ENCODE data around the gene CDH23.

The CDH23 gene

DNA sequence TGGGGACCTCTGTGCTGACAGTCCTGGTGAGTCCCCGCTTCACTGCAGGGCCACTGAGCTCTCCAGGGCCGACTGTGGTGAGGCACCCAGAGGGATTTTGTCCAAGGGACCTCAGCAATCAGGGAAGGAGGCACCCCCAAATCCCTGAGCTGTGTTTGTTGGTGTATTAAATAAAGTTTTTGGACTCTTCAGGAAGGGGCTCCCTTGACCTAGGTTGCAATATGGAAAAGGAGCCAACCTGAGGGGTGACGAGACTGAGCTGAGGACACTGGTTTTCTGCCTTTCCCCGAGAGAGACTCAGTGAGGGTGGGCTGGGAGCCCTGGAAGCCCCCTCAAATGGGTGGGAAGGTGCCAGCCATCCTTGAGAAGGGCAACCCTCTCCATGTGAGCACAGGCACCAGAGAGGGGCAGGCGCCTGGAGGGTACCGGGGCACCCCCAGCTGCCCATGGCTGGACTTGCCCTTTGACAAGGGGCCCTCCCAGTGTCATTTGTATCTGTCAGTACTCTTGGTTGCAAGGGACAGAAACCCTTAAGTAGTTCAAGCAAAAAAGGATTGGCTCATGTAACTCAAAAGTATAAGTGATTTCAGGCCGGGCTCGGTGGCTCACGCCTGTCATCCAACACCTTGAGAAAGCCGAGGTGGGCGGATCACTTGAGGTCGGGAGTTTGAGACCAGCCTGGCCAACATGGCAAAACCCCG lies 250.0 kb downstream of the CDH23 start:
- TF ChIP-seq SIN3A (IDR thresholded peaks at IDR 0.05; ENCODE audit: borderline replicate concordance, insufficient read depth, low read length) (no peak), TAF1 (IDR thresholded peaks at IDR 0.05; ENCODE audit: borderline replicate concordance, insufficient read depth, low read length) (no peak), FOXP2 (optimal IDR thresholded peaks at IDR 0.05; ENCODE audit: borderline replicate concordance, extremely low read depth, extremely low read length, insufficient read depth) (no peak), POLR2AphosphoS5 (IDR thresholded peaks at IDR 0.05; ENCODE audit: low read depth, low read length) (no peak)
- TF ChIP-seq, protein P1, sequence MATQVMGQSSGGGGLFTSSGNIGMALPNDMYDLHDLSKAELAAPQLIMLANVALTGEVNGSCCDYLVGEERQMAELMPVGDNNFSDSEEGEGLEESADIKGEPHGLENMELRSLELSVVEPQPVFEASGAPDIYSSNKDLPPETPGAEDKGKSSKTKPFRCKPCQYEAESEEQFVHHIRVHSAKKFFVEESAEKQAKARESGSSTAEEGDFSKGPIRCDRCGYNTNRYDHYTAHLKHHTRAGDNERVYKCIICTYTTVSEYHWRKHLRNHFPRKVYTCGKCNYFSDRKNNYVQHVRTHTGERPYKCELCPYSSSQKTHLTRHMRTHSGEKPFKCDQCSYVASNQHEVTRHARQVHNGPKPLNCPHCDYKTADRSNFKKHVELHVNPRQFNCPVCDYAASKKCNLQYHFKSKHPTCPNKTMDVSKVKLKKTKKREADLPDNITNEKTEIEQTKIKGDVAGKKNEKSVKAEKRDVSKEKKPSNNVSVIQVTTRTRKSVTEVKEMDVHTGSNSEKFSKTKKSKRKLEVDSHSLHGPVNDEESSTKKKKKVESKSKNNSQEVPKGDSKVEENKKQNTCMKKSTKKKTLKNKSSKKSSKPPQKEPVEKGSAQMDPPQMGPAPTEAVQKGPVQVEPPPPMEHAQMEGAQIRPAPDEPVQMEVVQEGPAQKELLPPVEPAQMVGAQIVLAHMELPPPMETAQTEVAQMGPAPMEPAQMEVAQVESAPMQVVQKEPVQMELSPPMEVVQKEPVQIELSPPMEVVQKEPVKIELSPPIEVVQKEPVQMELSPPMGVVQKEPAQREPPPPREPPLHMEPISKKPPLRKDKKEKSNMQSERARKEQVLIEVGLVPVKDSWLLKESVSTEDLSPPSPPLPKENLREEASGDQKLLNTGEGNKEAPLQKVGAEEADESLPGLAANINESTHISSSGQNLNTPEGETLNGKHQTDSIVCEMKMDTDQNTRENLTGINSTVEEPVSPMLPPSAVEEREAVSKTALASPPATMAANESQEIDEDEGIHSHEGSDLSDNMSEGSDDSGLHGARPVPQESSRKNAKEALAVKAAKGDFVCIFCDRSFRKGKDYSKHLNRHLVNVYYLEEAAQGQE (IDR thresholded peaks at IDR 0.05; ENCODE audit: insufficient read depth in 1 of 2, low read depth in 2 of 2, low read length in 2 of 2) = no peak

- no peak for TF ChIP-seq TAF1 (IDR thresholded peaks at IDR 0.05; ENCODE audit: borderline replicate concordance, insufficient read depth, low read length)
- TF ChIP-seq POLR2AphosphoS5 (IDR thresholded peaks at IDR 0.05; ENCODE audit: low read depth, low read length) = no peak
- TF ChIP-seq, protein P1 (IDR thresholded peaks at IDR 0.05; ENCODE audit: insufficient read depth in 1 of 2, low read depth in 2 of 2, low read length in 2 of 2) = no peak
- TF ChIP-seq FOXP2 (optimal IDR thresholded peaks at IDR 0.05; ENCODE audit: borderline replicate concordance, extremely low read depth, extremely low read length, insufficient read depth) = no peak
- no peak for TF ChIP-seq SIN3A (IDR thresholded peaks at IDR 0.05; ENCODE audit: borderline replicate concordance, insufficient read depth, low read length)
Measured at GRCh38 chr10:71647526-71648253, 251.0 kb downstream of the CDH23 start.

- TF ChIP-seq, protein P1 (IDR thresholded peaks at IDR 0.05; ENCODE audit: insufficient read depth in 1 of 2, low read depth in 2 of 2, low read length in 2 of 2) = no peak
- TF ChIP-seq POLR2AphosphoS5 (IDR thresholded peaks at IDR 0.05; ENCODE audit: low read depth, low read length) (no peak), FOXP2 (optimal IDR thresholded peaks at IDR 0.05; ENCODE audit: borderline replicate concordance, extremely low read depth, extremely low read length, insufficient read depth) (no peak), SIN3A (IDR thresholded peaks at IDR 0.05; ENCODE audit: borderline replicate concordance, insufficient read depth, low read length) (no peak), TAF1 (IDR thresholded peaks at IDR 0.05; ENCODE audit: borderline replicate concordance, insufficient read depth, low read length) (no peak)
Measured at GRCh38 chr10:71648254-71648932, 251.7 kb downstream of the CDH23 start.

DNA sequence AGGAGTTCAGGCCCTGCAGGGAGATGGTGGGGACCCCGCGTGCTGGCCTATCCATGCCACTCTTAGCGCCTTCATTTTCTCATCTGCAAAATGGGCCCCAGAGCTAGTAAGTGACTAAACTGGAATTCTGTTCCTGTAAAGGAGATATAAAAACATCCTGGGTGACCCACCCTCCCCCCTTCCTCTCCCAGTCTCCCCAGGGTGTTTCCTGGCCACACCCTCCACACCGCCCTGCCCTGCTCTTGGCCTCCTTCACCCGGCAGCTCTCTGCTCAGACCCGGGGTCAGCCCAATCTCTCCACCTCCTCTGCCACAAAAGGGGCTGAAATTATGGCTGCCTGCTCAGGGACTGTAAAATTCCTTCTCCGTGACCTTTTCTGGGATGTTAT lies 252.2 kb downstream of the CDH23 start:
- TF ChIP-seq TAF1 (IDR thresholded peaks at IDR 0.05; ENCODE audit: borderline replicate concordance, insufficient read depth, low read length) (no peak), POLR2AphosphoS5 (IDR thresholded peaks at IDR 0.05; ENCODE audit: low read depth, low read length) (no peak), SIN3A (IDR thresholded peaks at IDR 0.05; ENCODE audit: borderline replicate concordance, insufficient read depth, low read length) (no peak), FOXP2 (optimal IDR thresholded peaks at IDR 0.05; ENCODE audit: borderline replicate concordance, extremely low read depth, extremely low read length, insufficient read depth) (no peak)
- TF ChIP-seq, protein P1 (IDR thresholded peaks at IDR 0.05; ENCODE audit: insufficient read depth in 1 of 2, low read depth in 2 of 2, low read length in 2 of 2) = no peak
